Stimulated activated CD8-positive, alpha-beta memory T cell treated with anti-CD3 and anti-CD28 coated beads, Interleukin-15, amount 100 ng/mL, for 1 hour (primary cell): Measurements from ENCODE around the gene HAL.
A peak's percentile ranks its signal among the peaks of the same experiment; 100 is the strongest.
"Not testable (repeated sequence)": the region's sequence is repeated elsewhere in the genome, so short reads cannot be mapped to it uniquely, and the experiment has no call there.

Source experiments
- DNase-seq: peaks from one replicate; pipeline ENCODE4 v3.0.0-alpha.2; 2020; ENCODE audit warnings: low read depth

Gene HAL

GRCh38 chr12:95977764-95978305 is 18.3 kb downstream of the HAL start:
- no peak for DNase-seq

DNA sequence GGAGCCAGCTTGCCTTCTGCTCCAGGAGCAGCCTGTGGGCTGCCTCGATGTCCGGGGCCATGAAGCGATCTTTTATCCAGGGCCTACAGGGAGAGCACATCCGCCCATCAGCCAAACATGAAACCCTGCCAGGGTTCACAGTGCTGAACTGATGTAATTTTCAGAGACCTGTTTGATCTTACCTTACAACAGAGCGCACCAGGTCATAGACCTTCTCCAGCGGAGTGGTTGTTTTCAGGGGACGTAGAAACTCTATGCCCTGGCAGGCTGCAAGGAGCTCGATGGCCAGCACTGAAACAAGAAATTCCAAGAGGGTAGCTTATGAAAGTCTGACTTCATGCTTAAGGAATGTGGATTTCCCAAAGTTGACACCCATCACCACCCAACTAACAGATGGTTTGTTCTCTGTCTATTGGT is 19.7 kb downstream of the HAL start:
- DNase-seq = no peak

DNA sequence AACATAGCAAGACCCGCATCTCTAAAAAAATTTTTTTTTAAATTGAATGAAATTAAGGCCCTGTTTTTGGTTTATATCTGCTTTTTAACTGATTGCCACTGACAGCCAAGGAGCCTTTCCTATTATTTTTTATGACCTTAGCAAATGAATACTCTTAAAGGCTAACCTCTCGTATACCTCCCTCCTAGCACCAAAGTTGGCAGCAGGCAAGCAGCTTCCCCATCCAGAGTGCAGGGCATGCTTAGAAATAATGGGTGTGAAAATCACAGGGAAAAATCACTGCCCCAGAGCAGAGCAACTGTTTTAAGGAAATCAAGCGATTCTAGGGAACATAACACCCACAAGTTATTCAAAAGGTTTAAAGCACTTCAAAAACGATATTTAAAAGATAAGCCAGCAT is 20.7 kb downstream of the HAL start:
- DNase-seq = no peak

- no peak for DNase-seq
Observed at GRCh38 chr12:95974358-95974757, 21.8 kb downstream of the HAL start.

DNA sequence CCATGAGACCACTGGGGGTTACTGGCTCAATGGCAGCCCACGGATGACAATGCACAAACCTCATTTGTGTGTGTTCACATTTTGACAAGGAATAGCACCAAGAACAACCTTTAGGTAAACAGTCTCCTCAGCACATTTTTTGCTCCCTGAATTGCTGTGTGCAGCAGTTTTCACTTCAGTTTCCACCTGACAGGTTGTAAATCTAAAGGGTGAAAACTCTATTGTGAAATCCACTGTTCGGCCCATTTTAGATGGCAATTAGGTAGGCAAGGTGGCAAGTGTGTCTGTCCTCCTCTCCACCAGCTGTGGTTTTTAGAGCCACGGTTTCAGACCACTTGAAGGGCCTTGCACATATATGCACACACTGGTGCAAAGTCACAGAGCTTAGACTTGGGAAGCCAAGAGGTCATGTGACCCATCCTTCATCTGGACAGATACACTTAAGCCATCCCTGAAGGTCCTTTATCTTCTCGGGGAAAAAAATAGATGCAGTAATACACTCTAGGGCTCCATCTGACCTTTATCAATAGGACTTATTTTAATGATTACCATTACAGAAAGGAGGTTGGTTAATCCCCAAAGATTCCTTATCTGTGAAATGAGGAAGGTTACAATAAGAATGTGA is 23.2 kb downstream of the HAL start:
- DNase-seq = no peak

- no peak for DNase-seq
Observed at GRCh38 chr12:95970905-95971304, 25.2 kb downstream of the HAL start.

DNA sequence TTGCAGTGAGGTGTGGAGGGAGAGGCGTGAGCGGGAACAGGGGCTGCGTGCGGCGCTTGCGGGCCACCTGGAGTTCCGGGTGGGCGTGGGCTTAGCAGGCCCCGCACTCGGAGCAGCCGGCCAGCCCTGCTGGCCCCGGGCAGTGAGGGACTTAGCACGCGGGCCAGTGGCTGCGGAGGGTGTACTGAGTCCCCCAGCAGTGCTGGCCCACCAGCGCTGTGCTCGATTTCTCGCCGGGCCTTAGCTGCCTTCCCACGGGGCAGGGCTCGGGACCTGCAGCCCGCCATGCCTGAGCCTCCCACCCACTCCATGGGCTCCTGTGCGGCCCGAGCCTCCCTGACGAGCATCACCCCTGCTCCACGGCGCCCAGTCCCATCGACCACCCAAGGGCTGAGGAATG is 27.0 kb downstream of the HAL start:
- DNase-seq = not testable (repeated sequence)

DNA sequence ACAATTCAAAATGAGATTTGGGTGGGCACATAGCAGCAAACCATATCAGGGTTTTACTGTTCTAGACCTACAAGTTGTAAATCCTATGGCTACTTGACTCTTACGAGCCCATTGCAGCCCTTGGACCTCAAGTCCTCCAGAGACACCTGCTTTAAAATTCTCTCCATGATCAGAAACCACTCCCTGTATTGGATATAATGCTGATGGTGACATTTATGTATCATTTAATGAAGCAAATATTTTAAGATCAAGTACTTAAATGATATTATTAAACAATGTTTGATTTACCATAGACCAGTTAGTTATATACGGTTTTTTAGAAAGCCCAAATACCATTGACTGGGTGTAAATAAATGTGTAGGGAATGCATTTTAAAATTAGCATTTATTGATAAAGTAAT is 28.8 kb downstream of the HAL start:
- no peak for DNase-seq

GRCh38 chr12:95966287-95966870 is 29.8 kb downstream of the HAL start:
- no peak for DNase-seq

- DNase-seq = no peak
Observed at GRCh38 chr12:95963096-95963495, 33.0 kb downstream of the HAL start.

- DNase-seq = no peak
Observed at GRCh38 chr12:95962222-95962621, 33.9 kb downstream of the HAL start.

DNA sequence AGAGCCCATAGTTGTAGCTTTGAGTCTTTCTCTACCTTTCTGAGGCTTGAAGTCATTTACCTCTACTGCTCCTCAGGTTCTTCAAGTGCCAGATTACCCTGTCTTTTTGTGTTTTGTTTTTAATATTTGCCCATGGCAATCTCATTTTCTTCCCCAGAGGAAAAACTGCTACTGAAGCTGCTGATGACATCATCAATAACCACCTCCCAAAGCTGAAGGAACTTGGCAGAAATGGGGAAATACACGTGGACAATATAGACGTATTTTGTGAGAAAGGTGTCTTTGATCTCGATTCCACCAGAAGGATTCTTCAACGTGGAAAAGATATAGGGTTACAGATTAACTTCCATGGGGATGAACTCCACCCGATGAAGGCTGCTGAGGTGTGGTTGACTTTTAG is 35.9 kb downstream of the HAL start:
- DNase-seq = no peak

GRCh38 chr12:95959107-95959506 is 37.0 kb downstream of the HAL start:
- no peak for DNase-seq

GRCh38 chr12:95956557-95957145 is 39.5 kb downstream of the HAL start:
- no peak for DNase-seq

- no peak for DNase-seq
Observed at GRCh38 chr12:95955549-95956159, 40.5 kb downstream of the HAL start.

GRCh38 chr12:95953000-95953399 is 43.1 kb downstream of the HAL start:
- no peak for DNase-seq

DNA sequence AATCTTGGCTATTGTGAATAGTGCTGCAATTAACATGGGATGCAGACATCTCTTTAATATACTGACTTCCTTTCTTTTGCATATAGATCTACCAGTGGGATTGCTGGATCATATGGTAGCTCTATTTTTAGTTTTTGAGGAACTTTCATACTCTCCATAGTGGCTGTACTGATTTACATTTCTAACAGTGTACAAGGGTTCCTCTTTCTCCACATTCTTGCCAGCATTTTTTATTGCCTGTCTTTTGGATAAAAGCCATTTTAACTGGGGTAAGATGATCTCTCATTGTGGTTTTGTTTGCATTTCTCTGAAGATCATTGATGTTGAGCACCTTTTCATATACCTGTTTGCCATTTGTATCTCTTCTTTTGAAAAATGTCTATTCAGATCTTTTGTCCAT is 44.6 kb downstream of the HAL start:
- no peak for DNase-seq

- no peak for DNase-seq
Observed at GRCh38 chr12:95949477-95950206, 46.5 kb downstream of the HAL start.

DNA sequence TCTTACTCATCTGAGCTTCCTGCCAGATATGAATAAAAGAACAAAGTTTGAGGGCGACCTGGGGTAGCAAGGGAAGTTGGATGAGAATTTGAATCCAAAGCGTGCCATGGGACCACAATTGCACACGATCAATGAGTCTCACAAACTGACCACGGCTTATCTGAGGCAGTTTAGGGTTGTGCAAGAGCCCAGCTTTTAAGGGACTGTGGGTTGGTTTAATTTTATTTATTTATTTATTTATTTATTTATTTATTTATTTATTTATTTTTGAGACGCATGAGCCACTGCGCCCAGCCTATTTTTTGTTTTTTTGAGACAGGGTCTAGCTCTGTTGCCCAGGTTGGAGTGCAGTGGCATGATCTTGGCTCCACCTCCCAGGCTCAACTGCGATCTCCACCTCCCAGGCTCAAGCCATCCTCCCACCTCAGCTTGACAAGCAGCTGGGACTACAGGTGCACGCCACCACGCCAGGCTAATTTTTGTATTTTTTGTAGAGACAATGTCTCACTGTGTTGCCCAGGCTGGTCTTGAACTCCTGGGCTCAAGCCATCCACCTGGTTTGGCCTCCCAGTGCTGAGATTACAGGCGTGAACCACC is 51.9 kb downstream of the HAL start:
- no peak for DNase-seq

GRCh38 chr12:95943330-95943842 is 52.8 kb downstream of the HAL start, which contains the start of gene AMDHD1:
Gene AMDHD1 (plus strand): TSS chr12:95943331. CDS start chr12:95943399, 68 bp downstream.
- peak; percentile 9 for DNase-seq

DNA sequence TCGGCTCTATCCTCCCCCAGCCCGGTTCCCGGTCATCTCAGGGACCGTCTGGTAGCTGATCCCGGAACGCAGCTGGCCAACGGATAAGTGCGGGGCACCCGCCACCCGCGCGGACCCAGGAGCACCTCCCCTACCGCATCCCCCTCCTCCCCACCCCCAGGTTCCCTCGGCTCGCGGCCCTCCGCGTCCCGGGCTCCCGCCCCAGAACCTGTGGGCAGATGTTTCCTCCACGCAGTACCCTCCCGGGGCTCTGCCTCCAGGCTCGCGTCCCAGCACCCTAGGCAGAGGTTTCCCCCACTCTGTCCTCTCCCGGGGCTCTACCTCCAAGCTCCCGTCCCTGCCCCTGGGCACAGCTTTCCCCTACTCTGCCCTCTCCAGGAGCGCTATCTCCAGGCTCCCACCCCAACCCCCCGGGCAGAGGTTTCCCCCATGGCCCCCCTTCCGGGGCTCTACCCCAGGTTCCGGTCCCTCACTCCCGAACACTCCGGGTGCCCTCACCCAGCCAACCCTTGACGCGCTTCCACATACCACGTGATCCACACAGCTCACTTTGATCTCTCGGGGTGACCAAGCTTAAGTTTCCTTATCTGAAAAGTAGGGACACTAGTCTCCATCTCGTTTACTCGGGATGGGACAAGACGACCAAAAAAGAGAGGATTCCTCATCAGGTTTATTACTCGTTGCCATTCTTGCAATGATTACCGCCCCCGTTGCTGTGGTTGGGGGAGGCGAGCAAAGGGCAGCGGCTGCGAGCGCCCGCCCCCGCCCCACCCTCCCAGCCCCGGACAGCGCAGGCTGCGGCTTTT is 53.4 kb downstream of the HAL start, which contains the start of gene CCDC38:
Gene CCDC38, minus strand, starts transcription at position 91 of the 806 bp plus-strand sequence. CDS start 6,105 bp downstream, outside the sequence.
- DNase-seq = peak; percentile 57
